Lower lobe of right lung (tissue), 2 donors: Measurements from ENCODE around the gene ULK2. TPM values are rescaled to one million over a fixed set of nuclear protein-coding genes. Genes with fewer than 3 reads are reported as not detected.

Experiments
- ATAC-seq, 2 donors: fragments of 200-7000 bp; cut with Tn5 transposase; one replicate each; pipeline ENCODE4 v1.9.1; 2020 to 2022; ENCODE audit warnings: mild to moderate bottlenecking in 2 of 2, moderate library complexity in 2 of 2
- DNase-seq: peaks from one replicate; pipeline ENCODE4 v3.0.0-alpha.2; 2020
- H3K27ac ChIP-seq: fragments of 200-600 bp; one replicate; pipeline ENCODE4 v1.8.0; 2022
- H3K27me3 ChIP-seq: fragments of 200-600 bp; one replicate; pipeline ENCODE4 v1.8.0; 2022; ENCODE audit warnings: low read depth
- H3K36me3 ChIP-seq: fragments of 200-600 bp; one replicate; pipeline ENCODE4 v1.8.0; 2022; ENCODE audit warnings: mild to moderate bottlenecking
- H3K4me1 ChIP-seq: fragments of 200-600 bp; one replicate; pipeline ENCODE4 v1.8.0; 2022
- H3K4me3 ChIP-seq: fragments of 200-600 bp; one replicate; pipeline ENCODE4 v1.8.0; 2022; ENCODE audit warnings: mild to moderate bottlenecking
- H3K9me3 ChIP-seq: fragments of 200-600 bp; one replicate; pipeline ENCODE4 v1.8.0; 2022
- intact Hi-C: fragments of 100-400 bp; cut with DNase I; formaldehyde crosslinking; loops from one replicate; pipeline ENCODE4 v1.11.0; 2022
- total RNA-seq: library from RNA; stranded (reverse); fragmentation: NEBNext Ultra II Directional; extraction: Animal tissue kit (Norgen Biotek cat#: 25700); gene quantifications from one replicate; pipeline ENCODE4 v1.2.1, GENCODE V29; 2021
- TF ChIP-seq, protein P1 (sequence below): fragments of 200-600 bp; IDR thresholded peaks from one replicate; pipeline ENCODE4 v1.8.0; 2022; ENCODE audit warnings: antibody characterized with exemption, mild to moderate bottlenecking
- donor health status: DM: no; HTN: yes; CAD: no; lungs with severe emphysema.

The ULK2 gene
- total RNA-seq, 1 donor from 2014 or later, result 20.1 TPM

DNA sequence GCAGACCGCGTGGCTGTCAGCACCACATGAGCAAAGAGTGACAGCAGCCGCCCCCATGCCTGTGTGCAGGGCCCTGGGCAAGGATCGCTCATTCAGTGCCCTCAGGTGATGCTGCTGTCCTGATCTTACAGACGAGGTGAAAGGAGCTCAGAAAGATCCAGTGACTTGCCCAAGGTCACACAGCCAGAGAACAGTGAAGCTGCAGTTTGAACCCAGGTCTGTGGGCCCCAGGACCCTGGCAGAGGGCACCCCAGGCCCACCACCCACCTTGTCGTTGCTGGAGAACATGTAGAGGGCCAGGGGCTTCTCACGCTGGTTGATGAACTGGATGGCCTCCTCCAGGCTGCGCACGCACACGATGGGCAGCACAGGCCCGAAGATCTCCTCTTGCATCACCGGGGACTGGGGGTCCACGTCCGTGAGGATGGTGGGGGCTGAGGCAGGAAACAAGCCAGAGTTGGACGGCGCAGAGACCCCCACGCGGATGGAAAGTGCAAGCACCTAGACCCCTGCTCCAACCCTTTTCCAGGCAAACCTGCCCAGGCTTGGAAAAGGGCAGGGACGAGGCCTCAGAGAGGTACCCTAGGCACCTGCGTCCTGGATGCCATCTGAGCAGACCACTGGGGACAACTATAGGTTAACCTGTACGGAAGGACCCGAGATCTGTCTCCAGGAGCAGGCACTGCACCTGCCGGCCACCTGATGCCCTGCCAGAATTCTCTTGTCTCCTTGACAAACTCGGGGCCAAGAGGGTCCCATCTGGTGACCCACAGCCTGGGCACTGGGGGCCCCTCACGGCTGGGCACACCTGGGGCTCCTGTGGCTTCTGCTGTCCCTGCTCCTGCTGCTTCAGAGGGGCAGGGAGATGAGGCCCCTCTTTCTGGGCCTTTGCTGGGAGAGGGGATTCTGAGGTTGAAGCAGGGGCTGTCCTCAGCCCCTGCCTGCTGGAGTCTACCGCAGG is 128.2 kb downstream of the ULK2 start:
- intact Hi-C loops, result no loop called here
- DNase-seq (no peak), ATAC-seq (no peak)
- TF ChIP-seq, protein P1, sequence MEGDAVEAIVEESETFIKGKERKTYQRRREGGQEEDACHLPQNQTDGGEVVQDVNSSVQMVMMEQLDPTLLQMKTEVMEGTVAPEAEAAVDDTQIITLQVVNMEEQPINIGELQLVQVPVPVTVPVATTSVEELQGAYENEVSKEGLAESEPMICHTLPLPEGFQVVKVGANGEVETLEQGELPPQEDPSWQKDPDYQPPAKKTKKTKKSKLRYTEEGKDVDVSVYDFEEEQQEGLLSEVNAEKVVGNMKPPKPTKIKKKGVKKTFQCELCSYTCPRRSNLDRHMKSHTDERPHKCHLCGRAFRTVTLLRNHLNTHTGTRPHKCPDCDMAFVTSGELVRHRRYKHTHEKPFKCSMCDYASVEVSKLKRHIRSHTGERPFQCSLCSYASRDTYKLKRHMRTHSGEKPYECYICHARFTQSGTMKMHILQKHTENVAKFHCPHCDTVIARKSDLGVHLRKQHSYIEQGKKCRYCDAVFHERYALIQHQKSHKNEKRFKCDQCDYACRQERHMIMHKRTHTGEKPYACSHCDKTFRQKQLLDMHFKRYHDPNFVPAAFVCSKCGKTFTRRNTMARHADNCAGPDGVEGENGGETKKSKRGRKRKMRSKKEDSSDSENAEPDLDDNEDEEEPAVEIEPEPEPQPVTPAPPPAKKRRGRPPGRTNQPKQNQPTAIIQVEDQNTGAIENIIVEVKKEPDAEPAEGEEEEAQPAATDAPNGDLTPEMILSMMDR, result no peak
- H3K27ac ChIP-seq, result no peak overlapping the region
- H3K9me3 ChIP-seq, result no peaks in the 10 kb centered on the region
- peaks cover 5% of the 10 kb centered on the region for H3K4me1 ChIP-seq
- no peak overlapping the region for H3K4me3 ChIP-seq
- H3K36me3 ChIP-seq, result no peaks in the 10 kb centered on the region
- H3K27me3 ChIP-seq, result no peaks in the 10 kb centered on the region

DNA sequence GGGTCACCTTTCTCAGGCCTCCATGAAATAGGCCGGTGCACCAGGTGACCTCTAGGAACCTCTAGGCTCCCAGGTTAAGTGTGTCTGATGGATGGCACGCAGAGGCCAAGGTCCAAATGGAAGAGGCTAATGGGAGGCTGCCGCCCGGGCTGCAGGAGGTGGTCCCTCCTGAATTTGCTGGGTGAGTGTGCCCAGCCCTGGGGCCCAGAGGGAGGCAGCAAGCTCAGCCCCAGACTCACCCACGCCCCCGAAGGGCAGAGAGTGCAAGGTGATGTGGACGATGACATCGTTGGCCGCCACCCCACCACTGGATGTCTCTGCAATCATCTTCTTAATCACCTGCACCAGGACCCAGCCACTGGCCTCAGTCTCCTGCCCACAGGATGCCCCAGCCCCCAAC is 129.0 kb downstream of the ULK2 start:
- intact Hi-C loops, result no loop called here
- TF ChIP-seq, protein P1, result no peak
- DNase-seq (no peak), ATAC-seq (no peak)
- H3K27ac ChIP-seq, result no peak overlapping the region
- H3K27me3 ChIP-seq, result no peaks in the 10 kb centered on the region
- no peak overlapping the region for H3K4me3 ChIP-seq
- H3K9me3 ChIP-seq, result no peaks in the 10 kb centered on the region
- H3K36me3 ChIP-seq, result no peaks in the 10 kb centered on the region
- peaks cover 7% of the 10 kb centered on the region for H3K4me1 ChIP-seq

DNA sequence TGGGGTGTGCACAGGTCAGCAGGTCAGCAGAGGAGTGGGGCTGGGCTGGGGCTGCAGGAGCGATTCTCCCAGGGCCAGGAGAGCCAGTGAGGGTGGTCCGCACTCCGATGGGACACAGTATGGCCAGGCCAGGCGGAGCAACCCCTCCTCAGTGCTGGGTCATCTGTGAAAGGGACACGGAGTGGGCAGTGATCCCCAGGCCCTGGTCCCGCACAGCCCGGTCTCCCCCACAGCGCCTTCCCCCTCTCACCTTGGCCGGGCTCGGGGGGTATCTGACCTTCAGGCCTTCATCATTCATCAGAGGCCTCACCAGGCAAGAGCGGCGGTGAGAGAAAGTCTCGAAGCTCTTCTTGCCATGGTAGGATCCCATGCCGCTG is 129.7 kb downstream of the ULK2 start:
- Histone ChIP-seq H3K36me3 (no peaks in the 10 kb centered on the region), H3K27me3 (no peaks in the 10 kb centered on the region), H3K4me1 (peaks cover 7% of the 10 kb centered on the region), H3K9me3 (no peaks in the 10 kb centered on the region), H3K27ac (no peak overlapping the region), H3K4me3 (no peak overlapping the region)
- no peak for DNase-seq
- ATAC-seq, result no peak
- TF ChIP-seq, protein P1, result no peak
- intact Hi-C loops, result no loop called here

GRCh38 chr17:19737305-19738072 is 130.2 kb downstream of the ULK2 start:
- no peaks in the 10 kb centered on the region for H3K36me3 ChIP-seq
- no peak overlapping the region for H3K27ac ChIP-seq
- no peaks in the 10 kb centered on the region for H3K9me3 ChIP-seq
- intact Hi-C loops, result no loop called here
- peaks cover 7% of the 10 kb centered on the region for H3K4me1 ChIP-seq
- no peak overlapping the region for H3K4me3 ChIP-seq
- TF ChIP-seq, protein P1, result no peak
- ATAC-seq (no peak), DNase-seq (no peak)
- no peaks in the 10 kb centered on the region for H3K27me3 ChIP-seq

GRCh38 chr17:19736071-19736470 is 131.7 kb downstream of the ULK2 start:
- H3K4me3 ChIP-seq, result no peak overlapping the region
- no peak for DNase-seq
- no peaks in the 10 kb centered on the region for H3K9me3 ChIP-seq
- intact Hi-C loops, result no loop called here
- ATAC-seq, result no peak
- H3K27me3 ChIP-seq, result no peaks in the 10 kb centered on the region
- no peaks in the 10 kb centered on the region for H3K36me3 ChIP-seq
- peaks cover 10% of the 10 kb centered on the region for H3K4me1 ChIP-seq
- TF ChIP-seq, protein P1, result no peak
- H3K27ac ChIP-seq, result no peak overlapping the region
